Spinal cord (tissue), 10 donors: ENCODE data around the gene KRT6C. TPM values are rescaled to one million over a fixed set of nuclear protein-coding genes. Genes with fewer than 3 reads are reported as not detected.

Source experiments
- DNase-seq, 6 donors: peaks; one replicate each; pipeline versions ENCODE4 v3.0.0 to v3.0.0-alpha.2; 2013 to 2015; ENCODE audit warnings: low spot score in 6 of 6, low read depth in 4 of 6
- H3K27ac ChIP-seq: one replicate; pipeline ENCODE4 v1.5.1; 2013; ENCODE audit warnings: low read depth, low read length, control low read depth
- H3K27me3 ChIP-seq: one replicate; pipeline ENCODE4 v1.6.1; 2013; ENCODE audit warnings: low read length; ENCODE audit not compliant: control insufficient read depth, insufficient read depth
- H3K36me3 ChIP-seq: one replicate; pipeline ENCODE4 v1.6.1; 2013; ENCODE audit warnings: low read length; ENCODE audit not compliant: control insufficient read depth, insufficient read depth
- H3K4me1 ChIP-seq: one replicate; pipeline ENCODE4 v1.6.1; 2013; ENCODE audit warnings: low read length; ENCODE audit not compliant: control insufficient read depth, insufficient read depth
- H3K4me3 ChIP-seq: one replicate; pipeline ENCODE4 v1.5.1; 2013; ENCODE audit warnings: low read depth, low read length, control low read depth
- H3K9me3 ChIP-seq: one replicate; pipeline ENCODE4 v1.6.1; 2013; ENCODE audit warnings: low read length; ENCODE audit not compliant: control insufficient read depth, insufficient read depth
- WGBS: methylation state at CpG from one replicate; pipeline ENCODE4 v1.1.5; 2013; ENCODE audit warnings: missing lambda C conversion rate; ENCODE audit not compliant: insufficient coverage; 5-methylcytosine and 5-hydroxymethylcytosine counted together
- polyA plus RNA-seq, 2 donors: library from polyadenylated mRNA; unstranded; fragments of 120-200 nt; gene quantifications; one replicate each; pipeline ENCODE4 v1.2.1, GENCODE V29; 2013; ENCODE audit not compliant: insufficient read length in 2 of 2
- total RNA-seq, 2 donors: library from RNA; depleted of rRNA in 1 of 2; stranded (reverse); fragments of 120-200 nt in 1 of 2; fragments of >200 nt in 1 of 2; gene quantifications; one replicate each; pipeline versions ENCODE4 v1.2.3 to v1.2.4, GENCODE V29; 2013 to 2014
- donor health status: healthy.

Gene KRT6C
- total and polyA plus RNA-seq, 4 donors, result not detected

DNA sequence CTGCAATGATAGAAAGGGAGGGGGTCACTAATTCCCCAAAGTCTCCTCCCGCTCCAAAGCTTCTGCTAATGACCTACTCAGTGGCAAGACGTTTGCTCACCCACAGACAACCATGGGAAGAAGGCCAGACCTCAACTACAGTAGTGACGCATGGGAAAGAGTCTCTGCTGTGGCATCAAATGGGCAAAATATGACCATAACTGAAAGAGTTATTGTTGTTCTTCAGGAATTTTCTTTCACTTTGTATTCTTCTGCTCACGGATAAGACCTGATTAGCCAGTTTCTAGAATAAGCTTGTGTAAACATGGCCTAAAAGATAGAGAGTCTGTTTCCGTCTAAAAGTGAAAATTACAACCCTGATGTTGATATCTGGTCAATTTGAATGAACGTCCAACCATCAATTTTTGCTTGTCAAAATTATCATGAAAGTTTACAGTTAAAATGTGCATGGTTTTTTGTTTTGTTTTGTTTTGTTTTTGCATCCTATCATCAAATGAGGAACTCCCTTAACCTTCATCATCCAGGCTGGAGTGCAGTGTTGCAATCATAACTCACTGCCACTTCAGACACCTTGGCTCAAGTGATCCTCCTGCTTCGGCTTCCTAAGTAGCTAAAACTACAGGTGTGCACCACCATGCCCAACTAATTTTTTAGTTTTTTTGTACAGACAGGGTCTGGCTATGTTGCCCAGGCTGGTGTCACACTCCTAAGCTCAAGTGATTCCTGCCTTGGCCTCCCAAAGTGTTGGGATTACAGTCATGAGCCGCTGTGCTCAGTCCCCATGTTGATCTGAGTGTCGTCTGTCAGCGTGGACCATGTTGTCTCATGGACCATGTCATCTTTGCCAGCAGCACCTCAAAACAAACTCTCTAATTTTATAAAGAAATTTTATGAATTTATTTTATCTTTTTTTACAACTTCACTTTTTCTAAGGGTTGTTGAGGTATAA is 28.7 kb downstream of the KRT6C start:
- 100% methylated on average over 2 of the region's 10 CpGs for WGBS
- Histone ChIP-seq H3K4me3 (no peak overlapping the region), H3K4me1 (no peaks in the 10 kb centered on the region), H3K9me3 (no peaks in the 10 kb centered on the region), H3K27me3 (no peaks in the 10 kb centered on the region), H3K36me3 (no peaks in the 10 kb centered on the region), H3K27ac (no peak overlapping the region)
- no peak for DNase-seq

DNA sequence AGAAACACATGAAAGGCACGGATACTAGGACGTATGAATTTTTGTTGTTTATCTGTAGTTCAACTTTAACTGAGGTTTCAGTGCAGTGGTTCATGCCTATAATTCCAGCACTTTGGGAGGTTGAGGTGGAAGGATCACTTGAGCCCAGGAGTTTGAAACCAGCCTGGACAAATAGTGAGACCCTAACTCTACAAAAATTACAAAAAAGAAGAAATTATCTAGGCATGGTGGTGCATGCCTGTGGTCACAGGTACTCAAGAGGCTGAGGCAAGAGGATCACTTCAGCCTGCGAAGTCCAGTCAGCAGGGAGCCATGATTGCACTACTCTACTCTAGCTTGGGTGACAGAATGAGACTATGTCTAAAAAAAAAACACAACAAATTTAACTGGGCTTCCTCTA is 29.6 kb downstream of the KRT6C start:
- H3K36me3 ChIP-seq, result no peaks in the 10 kb centered on the region
- WGBS, result 100% methylated on average over 2 of the region's 3 CpGs
- H3K27me3 ChIP-seq, result no peaks in the 10 kb centered on the region
- H3K27ac ChIP-seq, result no peak overlapping the region
- H3K4me3 ChIP-seq, result no peak overlapping the region
- DNase-seq, result no peak
- H3K4me1 ChIP-seq, result no peaks in the 10 kb centered on the region
- no peaks in the 10 kb centered on the region for H3K9me3 ChIP-seq

DNA sequence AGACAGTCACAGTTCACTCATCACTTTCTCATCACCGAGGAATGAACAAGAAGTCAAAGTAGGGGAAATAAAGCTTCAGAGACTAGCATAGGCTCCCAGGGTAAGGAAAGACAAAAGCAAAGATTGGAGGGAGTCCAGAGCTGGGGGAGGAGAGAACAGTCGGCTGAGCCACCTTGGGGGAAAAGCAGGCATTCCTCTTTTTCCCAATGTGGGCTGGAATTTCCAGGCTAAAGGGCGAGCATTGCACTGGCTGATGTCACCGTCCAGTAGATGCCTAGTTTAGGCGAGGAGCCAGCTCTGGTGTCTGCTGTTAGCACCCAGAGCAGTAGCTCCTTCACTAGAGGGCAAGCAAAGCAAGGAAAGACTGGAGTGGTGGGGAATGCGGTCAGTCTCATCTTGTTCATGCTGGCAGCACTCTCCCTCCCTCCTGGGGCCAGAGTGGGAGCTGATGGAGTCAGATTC is 31.0 kb downstream of the KRT6C start:
- H3K27ac ChIP-seq, result no peak overlapping the region
- no peak overlapping the region for H3K4me3 ChIP-seq
- no peaks in the 10 kb centered on the region for H3K27me3 ChIP-seq
- no peaks in the 10 kb centered on the region for H3K4me1 ChIP-seq
- WGBS, result 44% methylated on average over 5 of the region's 6 CpGs
- no peaks in the 10 kb centered on the region for H3K9me3 ChIP-seq
- DNase-seq, result no peak
- no peaks in the 10 kb centered on the region for H3K36me3 ChIP-seq

DNA sequence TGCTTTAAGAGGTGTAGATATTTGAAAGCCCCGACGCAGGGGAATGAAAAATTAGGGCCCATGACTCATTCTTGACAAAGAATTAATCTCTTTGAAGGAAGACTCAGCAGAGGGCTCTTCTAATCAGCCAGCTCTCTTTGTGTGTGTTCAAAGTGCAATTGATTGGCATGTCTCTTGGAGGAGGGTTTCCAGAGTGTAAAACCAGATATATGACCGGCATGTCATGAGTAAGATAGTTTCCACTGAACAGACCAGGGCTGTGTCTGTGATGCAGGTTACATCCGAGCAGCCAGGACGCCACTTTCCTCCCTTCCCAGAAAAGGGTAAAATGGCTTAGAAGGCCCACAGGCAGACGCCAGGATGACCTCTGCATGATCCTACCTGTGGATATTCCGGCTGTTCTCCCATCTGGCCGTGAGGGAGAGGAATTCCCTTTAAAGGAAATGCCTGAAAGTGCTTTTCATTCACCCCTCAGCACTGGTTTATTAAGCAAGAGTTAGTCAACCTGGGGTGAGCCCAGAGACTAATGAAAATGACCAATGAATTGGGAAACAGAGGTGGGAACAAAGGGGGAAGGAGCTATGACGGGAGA is 32.2 kb downstream of the KRT6C start:
- Histone ChIP-seq H3K27ac (no peak overlapping the region), H3K36me3 (no peaks in the 10 kb centered on the region), H3K4me3 (no peak overlapping the region), H3K27me3 (no peaks in the 10 kb centered on the region), H3K9me3 (no peaks in the 10 kb centered on the region), H3K4me1 (peaks cover 2% of the 10 kb centered on the region)
- peak in 1 of 6 donors; percentile 17 for DNase-seq
- 72% methylated on average over 8 of the region's 9 CpGs for WGBS

DNA sequence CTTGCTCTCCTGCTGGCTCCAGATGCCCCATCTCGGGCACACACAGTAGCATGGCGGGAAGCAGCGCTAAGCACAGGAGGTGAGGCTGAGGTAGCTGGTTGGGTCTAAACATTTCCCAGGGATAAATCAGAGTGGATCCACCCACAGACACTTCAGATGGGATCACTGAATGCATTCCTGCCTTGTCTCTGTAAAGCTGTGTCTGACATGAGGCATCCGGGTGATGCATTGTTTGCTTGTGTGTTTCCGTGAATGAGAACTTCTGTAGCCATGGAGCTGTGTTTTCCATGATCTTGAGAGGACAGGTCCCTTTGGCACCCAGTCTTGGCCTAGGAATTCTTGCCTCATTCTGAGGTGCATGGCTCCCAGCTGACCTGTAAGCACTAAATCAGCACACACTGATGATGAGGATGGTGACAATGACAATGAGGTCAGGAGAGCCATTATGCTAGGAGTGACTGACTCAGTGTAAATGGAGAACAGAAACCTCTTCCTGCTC is 32.7 kb downstream of the KRT6C start:
- peak in 1 of 6 donors; percentile 30 for DNase-seq
- Histone ChIP-seq H3K36me3 (no peaks in the 10 kb centered on the region), H3K4me3 (no peak overlapping the region), H3K27ac (no peak overlapping the region), H3K9me3 (no peaks in the 10 kb centered on the region), H3K27me3 (no peaks in the 10 kb centered on the region), H3K4me1 (peaks cover 7% of the 10 kb centered on the region)
- WGBS, result 76% methylated on average over 5 of the region's 5 CpGs

DNA sequence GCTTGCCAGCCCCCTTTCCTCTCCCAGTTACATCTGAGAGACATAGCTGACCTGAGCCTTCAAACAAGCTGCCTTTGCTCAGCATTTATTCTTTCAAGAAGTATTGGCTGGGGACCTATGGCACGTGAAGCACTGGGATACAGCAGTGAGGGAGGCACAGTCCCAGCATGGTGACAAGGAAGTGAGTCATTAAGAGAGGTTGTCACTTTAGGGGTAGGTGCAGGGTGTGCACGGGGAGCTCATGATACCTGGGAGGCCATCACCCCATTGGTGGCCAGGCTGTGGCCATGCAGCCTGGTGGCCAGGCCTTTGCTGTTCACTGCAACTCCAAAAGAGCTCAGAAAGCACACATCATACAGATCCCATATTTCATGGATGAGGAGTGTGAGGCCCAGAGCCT is 33.8 kb downstream of the KRT6C start:
- DNase-seq, result no peak
- H3K27me3 ChIP-seq, result no peaks in the 10 kb centered on the region
- no peaks in the 10 kb centered on the region for H3K36me3 ChIP-seq
- no peak overlapping the region for H3K4me3 ChIP-seq
- WGBS, result 81% methylated on average over 2 of the region's 2 CpGs
- H3K27ac ChIP-seq, result no peak overlapping the region
- peaks cover 14% of the 10 kb centered on the region for H3K4me1 ChIP-seq
- no peaks in the 10 kb centered on the region for H3K9me3 ChIP-seq

DNA sequence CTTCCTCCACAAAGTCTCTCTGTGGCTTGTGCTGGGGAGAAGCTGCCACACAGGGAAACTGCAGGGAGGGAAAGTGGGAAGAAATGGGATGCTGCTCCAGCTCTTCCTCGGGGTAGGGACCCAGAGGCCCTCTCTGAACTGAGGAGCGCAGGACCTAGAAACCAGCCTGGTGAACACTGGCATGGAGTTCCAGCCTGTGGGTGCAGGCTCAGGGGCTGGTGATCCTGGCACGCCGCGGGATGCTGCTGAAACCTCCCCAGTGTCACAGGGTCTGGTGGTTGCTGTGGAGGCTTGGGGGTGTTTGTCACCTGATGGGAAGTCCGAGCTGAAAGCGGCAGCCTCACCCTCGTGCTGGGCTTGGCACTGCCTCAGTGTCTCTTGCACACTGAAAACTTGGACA is 34.2 kb downstream of the KRT6C start:
- 82% methylated on average over 8 of the region's 8 CpGs for WGBS
- Histone ChIP-seq H3K4me3 (no peak overlapping the region), H3K27ac (no peak overlapping the region), H3K27me3 (no peaks in the 10 kb centered on the region), H3K9me3 (no peaks in the 10 kb centered on the region), H3K36me3 (no peaks in the 10 kb centered on the region), H3K4me1 (peaks cover 14% of the 10 kb centered on the region)
- no peak for DNase-seq

DNA sequence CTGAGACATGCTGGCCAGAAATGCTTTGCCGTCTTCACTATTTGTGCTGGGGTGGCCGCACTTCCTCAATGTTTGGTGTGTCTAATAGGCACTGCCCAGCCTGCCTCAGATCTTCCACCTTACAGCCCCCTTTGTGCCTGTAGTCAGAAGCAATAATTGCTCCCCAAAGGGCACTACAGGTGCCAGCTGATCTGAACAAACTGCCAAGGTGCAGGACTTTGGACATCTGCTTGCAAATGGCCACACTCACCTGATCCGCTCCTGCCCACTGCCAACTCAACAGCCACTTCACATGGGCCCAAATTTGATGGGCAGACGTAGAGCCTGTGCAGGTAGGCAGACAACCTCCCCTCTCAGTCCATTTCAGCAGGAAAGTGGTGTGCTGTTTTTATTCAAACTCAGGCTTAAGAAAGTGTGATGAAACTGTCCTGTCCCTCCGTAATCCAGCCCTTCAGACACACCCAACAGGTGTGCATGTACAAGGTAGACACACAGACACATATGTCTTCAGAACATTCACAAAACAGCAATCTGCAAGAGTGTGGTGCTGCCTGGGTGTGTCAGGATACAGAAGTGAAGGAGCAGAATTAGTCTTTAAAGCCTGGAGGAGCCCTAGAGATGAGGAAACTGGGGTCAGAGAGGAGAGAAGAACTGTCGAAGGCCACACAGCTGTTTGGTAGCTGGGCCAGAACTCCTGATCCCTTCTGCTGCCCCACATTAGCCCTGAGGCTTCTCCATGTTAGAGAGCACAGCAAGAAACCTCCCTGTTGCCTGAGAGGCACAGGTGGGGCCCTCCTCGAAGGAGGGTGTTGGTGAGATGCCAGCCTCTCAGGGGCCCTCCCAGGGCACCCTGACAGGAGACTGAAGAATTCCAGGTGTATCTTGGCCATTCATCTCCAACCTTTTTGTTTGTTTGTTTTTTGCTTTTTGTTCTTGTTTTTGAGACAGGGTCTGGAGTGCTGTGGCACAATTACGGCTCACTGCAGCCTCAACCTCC is 35.0 kb downstream of the KRT6C start:
- H3K9me3 ChIP-seq, result no peaks in the 10 kb centered on the region
- no peaks in the 10 kb centered on the region for H3K27me3 ChIP-seq
- H3K27ac ChIP-seq, result no peak overlapping the region
- 97% methylated on average over 5 of the region's 8 CpGs for WGBS
- no peaks in the 10 kb centered on the region for H3K36me3 ChIP-seq
- no peak for DNase-seq
- H3K4me3 ChIP-seq, result no peak overlapping the region
- peaks cover 14% of the 10 kb centered on the region for H3K4me1 ChIP-seq

DNA sequence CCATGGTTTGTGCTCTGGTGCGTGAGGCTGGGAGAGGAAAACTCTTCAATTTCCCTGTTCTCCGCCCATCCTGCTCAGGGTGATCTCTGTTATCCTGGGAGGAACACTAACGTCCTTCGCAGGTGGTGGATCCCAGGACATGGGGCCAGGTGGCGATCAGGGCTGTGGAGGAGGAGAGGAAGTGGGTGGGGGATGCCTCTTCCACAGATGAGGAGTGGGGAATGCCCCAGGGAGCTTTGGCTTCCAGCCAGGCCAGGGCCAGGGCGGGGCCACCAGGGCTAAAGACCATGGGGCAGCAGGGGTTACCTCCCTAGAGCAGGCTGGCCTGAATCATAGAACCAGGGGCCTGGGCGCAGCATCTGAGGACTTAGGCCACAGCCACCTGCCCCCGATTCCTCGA is 36.1 kb downstream of the KRT6C start:
- Histone ChIP-seq H3K4me3 (no peak overlapping the region), H3K9me3 (no peaks in the 10 kb centered on the region), H3K27ac (no peak overlapping the region), H3K36me3 (no peaks in the 10 kb centered on the region), H3K27me3 (no peaks in the 10 kb centered on the region), H3K4me1 (peaks cover 14% of the 10 kb centered on the region)
- 93% methylated on average over 7 of the region's 9 CpGs for WGBS
- DNase-seq, result no peak
